Kidney epithelial cell (primary cell): ENCODE data around the gene CARMIL1. TPM values are rescaled to one million over a fixed set of nuclear protein-coding genes. Genes with fewer than 3 reads are reported as not detected.

ENCODE experiments used
- DNase-seq: peaks from one replicate; pipeline ENCODE4 v3.0.0-alpha.2; 2010; ENCODE audit warnings: low read depth
- H3K27me3 ChIP-seq: 2 replicates; pipeline ENCODE4 v1.6.0; 2011; ENCODE audit warnings: low read length; ENCODE audit not compliant: control insufficient read depth, insufficient read depth
- H3K36me3 ChIP-seq: 2 replicates; pipeline ENCODE4 v1.5.1; 2011; ENCODE audit warnings: low read length; ENCODE audit not compliant: control insufficient read depth, insufficient read depth
- H3K4me3 ChIP-seq: 2 replicates; pipeline ENCODE4 v1.5.1; 2011; ENCODE audit warnings: low read depth, mild to moderate bottlenecking, control low read depth, low read length
- CTCF ChIP-seq: IDR thresholded peaks from 2 replicates; pipeline ENCODE4 v1.5.1; 2011; ENCODE audit warnings: mild to moderate bottlenecking, moderate library complexity, low read length, control low read depth, inconsistent platforms; ENCODE audit not compliant: insufficient read depth, poor library complexity, severe bottlenecking
- total RNA-seq: library from RNA; depleted of rRNA; stranded (reverse); fragments of >200 nt; gene quantifications from 2 replicates; pipeline ENCODE4 v1.2.3, GENCODE V29; 2015

CARMIL1 gene
- total RNA-seq, 1 donor from 2014 or later: 14.7 TPM

GRCh38 chr6:25497383-25498040 is 218.3 kb downstream of the CARMIL1 start:
- H3K4me3 ChIP-seq: no peak overlapping the region

GRCh38 chr6:25498505-25498904 is 219.3 kb downstream of the CARMIL1 start:
- no peak for TF ChIP-seq CTCF
- DNase-seq: no peak
- Histone ChIP-seq H3K27me3 (no peaks in the 10 kb centered on the region), H3K36me3 (no peaks in the 10 kb centered on the region), H3K4me3 (no peak overlapping the region)

More at GRCh38 chr6:25497383-25498040, 218.3 kb downstream of the CARMIL1 start:
- Histone ChIP-seq H3K27me3 (no peaks in the 10 kb centered on the region), H3K36me3 (no peaks in the 10 kb centered on the region)
- TF ChIP-seq CTCF: no peak
- no peak for DNase-seq

- no peak overlapping the region for H3K4me3 ChIP-seq
Measured at GRCh38 chr6:25499615-25500235, 220.6 kb downstream of the CARMIL1 start.

GRCh38 chr6:25503686-25504085 is 224.5 kb downstream of the CARMIL1 start:
- no peak for DNase-seq
- H3K36me3 ChIP-seq: no peaks in the 10 kb centered on the region
- H3K4me3 ChIP-seq: no peak overlapping the region
- TF ChIP-seq CTCF: no peak
- no peaks in the 10 kb centered on the region for H3K27me3 ChIP-seq

More at GRCh38 chr6:25499615-25500235, 220.6 kb downstream of the CARMIL1 start:
- Histone ChIP-seq H3K36me3 (no peaks in the 10 kb centered on the region), H3K27me3 (no peaks in the 10 kb centered on the region)
- DNase-seq: no peak
- TF ChIP-seq CTCF: no peak

- H3K4me3 ChIP-seq: no peak overlapping the region
- no peaks in the 10 kb centered on the region for H3K27me3 ChIP-seq
- TF ChIP-seq CTCF: no peak
- H3K36me3 ChIP-seq: no peaks in the 10 kb centered on the region
- DNase-seq: no peak
Measured at GRCh38 chr6:25504661-25505060, 225.5 kb downstream of the CARMIL1 start.
